Mucosa of stomach (tissue), 1 donor: ENCODE data around the gene PRELID3B.

ENCODE experiments used
- H3K27me3 ChIP-seq: one replicate; pipeline ENCODE4 v1.7.0; 2013; ENCODE audit warnings: mild to moderate bottlenecking, low read length; ENCODE audit not compliant: control insufficient read depth, insufficient read depth
- H3K36me3 ChIP-seq: one replicate; pipeline ENCODE4 v1.7.0; 2013; ENCODE audit warnings: low read length; ENCODE audit not compliant: control insufficient read depth, insufficient read depth
- H3K4me1 ChIP-seq: one replicate; pipeline ENCODE4 v1.7.0; 2013; ENCODE audit warnings: mild to moderate bottlenecking, low read length; ENCODE audit not compliant: control insufficient read depth, insufficient read depth
- H3K4me3 ChIP-seq: one replicate; pipeline ENCODE4 v1.7.0; 2013; ENCODE audit warnings: low read length
- H3K9ac ChIP-seq: one replicate; pipeline ENCODE4 v1.7.0; 2013; ENCODE audit warnings: mild to moderate bottlenecking, low read length, moderate library complexity
- H3K9me3 ChIP-seq: one replicate; pipeline ENCODE4 v1.7.0; 2013; ENCODE audit warnings: mild to moderate bottlenecking, low read length, moderate library complexity; ENCODE audit not compliant: control insufficient read depth
- donor health status: Pancreatic carcinoma.

The PRELID3B gene

DNA sequence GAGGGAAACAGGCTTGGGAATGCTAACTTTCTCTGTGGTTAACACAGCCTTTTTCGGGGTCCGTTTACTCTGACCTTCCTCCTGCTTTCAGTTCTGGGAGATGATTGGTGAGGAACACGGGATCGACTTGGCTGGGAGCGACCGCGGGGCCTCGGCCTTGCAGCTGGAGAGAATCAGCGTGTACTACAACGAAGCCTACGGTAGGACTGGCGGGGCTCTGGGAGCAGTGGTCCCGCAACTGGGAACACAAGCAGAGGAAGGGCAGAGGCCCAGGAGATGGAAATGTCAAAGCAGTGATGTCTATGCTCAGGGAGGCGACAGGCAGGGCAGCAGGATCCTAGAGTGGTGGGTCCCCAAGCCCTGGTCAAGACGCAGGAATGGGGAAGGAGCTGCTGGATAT, 19.8 kb downstream of the PRELID3B start:
- Histone ChIP-seq H3K9me3 (no peaks in the 10 kb centered on the region), H3K4me1 (no peaks in the 10 kb centered on the region), H3K27me3 (no peaks in the 10 kb centered on the region), H3K36me3 (no peaks in the 10 kb centered on the region), H3K9ac (no peak overlapping the region), H3K4me3 (no peak overlapping the region)

DNA sequence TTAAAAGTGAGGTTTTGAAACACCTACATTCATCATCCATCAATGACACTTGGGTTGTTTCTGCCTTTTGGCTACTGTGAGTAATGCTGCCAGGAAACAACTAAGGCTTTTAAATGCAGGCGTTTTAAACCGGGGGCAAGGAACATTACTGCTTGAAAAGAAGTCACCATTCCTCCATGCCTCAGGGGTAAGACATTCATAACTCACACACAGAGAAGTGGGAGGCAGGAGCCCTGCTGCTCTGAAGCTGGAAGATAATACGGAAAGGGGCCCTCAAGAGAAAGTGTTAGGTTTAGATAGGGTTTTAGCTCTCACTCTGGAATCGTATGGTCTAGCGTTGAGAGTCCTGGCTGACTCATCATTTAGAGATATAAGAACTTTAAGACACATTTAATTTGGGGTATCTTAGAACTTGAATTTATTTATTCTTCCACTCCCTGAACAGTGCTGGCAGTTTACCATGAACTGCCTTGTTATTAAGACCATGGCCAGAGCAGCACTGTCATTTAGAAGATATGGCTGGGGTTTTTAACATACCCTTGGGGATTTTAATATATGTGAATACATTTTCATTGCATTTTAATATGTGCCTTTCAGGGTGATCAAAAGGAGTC, 21.5 kb downstream of the PRELID3B start:
- Histone ChIP-seq H3K36me3 (no peaks in the 10 kb centered on the region), H3K9ac (no peak overlapping the region)

DNA sequence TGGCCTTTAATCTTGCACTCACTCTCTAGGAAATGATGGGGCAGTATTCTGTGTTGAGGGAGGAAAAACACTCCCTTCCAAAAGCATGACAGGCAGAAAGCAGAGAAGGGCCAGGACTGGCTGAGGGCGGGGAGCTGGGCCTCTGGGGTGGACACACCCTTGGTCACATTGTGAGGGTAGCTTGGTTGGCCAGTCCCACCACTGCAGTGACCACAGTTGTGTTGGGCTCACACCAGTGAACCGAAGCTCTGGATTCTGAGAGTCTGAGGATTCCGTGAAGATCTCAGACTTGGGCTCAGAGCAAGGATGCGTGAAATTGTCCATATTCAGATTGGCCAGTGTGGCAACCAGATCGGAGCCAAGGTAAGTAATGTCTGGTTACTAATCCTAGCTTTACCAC, 23.4 kb downstream of the PRELID3B start, which contains the start of gene TUBB1:
Gene TUBB1, plus strand, starts transcription at position 213 of the 400 bp plus-strand sequence. Its CDS starts 94 bp downstream, at position 307.
- no peaks in the 10 kb centered on the region for H3K36me3 ChIP-seq
- H3K9me3 ChIP-seq = no peaks in the 10 kb centered on the region
- H3K4me1 ChIP-seq = no peaks in the 10 kb centered on the region
- no peak within 1 kb of the TSS for H3K4me3 ChIP-seq
- H3K27me3 ChIP-seq = no peaks in the 10 kb centered on the region
- no peak within 1 kb of the TSS for H3K9ac ChIP-seq

More for the DNA sequence above, 21.5 kb downstream of the PRELID3B start:
- Histone ChIP-seq H3K4me1 (no peaks in the 10 kb centered on the region), H3K4me3 (no peak overlapping the region), H3K27me3 (no peaks in the 10 kb centered on the region), H3K9me3 (no peaks in the 10 kb centered on the region)

DNA sequence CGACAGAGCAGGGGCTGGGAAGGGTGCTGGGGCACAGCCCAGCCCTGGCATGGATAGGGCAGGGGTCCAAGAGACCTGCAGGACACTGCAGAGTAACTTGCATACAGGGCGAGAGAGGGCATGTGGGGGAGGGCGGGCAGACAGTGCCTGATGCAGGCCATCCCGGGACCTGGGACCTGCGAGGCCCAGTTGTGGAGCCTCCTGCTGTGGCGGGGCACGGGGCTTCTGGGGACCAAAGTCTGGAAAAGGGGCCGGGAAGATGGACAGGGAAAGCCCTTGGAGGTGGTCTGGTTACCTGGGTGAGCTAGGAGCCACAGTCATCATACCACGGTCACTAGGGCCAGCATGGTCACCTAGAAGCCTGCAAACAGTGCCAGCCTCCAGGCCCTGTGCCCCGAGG, 23.8 kb downstream of the PRELID3B start:
- Histone ChIP-seq H3K4me3 (no peak overlapping the region), H3K36me3 (no peaks in the 10 kb centered on the region), H3K9me3 (no peaks in the 10 kb centered on the region), H3K27me3 (no peaks in the 10 kb centered on the region), H3K9ac (no peak overlapping the region), H3K4me1 (no peaks in the 10 kb centered on the region)

DNA sequence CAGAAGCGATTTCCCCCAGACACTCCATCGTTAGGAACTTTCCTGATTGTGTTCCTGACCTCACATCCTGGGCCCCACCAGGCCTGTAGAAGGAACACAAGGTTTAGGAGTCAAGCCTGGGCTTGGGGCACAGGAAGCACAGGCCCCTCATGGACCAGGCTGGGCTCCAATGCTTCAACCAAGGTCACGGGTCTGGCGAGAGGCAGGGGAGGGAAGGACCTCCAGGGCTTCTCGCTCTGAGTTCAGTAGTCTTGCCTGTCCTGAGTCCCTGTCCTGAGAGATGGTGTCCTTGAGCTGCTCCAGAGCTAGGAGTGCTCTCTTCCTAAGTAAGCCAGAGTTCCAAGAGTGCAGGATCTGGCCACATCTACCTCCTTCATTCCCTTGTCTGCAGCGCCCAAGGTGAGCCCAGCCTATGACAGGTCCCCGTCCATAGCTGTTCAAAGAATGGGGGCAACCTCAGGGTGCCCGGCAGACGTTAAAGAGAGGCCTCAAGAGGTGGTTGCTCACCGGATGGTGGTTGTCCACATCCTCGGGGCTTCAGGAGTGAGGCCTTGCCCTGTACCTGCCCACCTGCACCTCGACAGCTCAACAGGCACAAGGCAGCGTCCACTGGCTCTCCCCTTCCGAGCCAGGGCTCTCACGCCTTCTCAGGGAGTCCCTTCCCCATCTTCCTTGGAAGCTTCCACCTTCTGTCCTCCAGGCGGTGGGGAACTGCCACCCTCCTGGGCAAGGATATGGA, 24.9 kb downstream of the PRELID3B start:
- no peaks in the 10 kb centered on the region for H3K9me3 ChIP-seq
- H3K4me3 ChIP-seq = no peak overlapping the region
- no peak overlapping the region for H3K9ac ChIP-seq
- H3K27me3 ChIP-seq = no peaks in the 10 kb centered on the region
- no peaks in the 10 kb centered on the region for H3K4me1 ChIP-seq
- H3K36me3 ChIP-seq = no peaks in the 10 kb centered on the region

DNA sequence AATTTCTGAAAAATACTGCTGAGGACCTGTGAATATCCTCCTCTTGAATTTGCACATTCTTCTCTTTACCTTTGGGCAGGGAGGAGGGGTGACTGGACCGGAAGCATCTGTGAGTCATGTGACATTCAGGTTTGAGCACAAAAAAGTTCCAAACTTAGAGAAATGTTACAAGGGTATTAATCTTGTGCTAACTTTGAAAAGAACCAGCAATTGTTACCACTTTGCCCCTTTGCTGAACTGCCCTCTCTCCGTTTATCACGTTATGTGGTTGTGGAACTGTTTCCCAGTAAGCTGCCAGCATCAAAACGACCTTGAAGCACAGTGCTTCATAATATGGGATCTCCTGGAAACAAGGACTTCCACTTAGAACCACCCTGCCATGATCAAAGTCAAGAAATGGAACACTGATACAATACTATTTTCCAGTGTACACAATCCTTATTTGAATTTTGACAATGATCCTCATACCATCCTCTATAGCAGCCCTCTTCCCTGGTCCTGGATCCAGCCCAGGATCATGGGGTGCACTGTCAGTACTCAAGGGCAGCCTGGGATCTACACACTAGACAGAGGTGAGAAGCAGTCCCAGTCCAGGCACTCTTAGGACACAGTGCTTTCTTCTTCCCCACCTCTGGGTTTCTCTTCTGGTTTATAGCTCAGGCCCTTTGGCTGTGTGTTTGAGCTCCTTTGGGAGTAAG, 25.6 kb downstream of the PRELID3B start:
- Histone ChIP-seq H3K36me3 (no peaks in the 10 kb centered on the region), H3K27me3 (no peaks in the 10 kb centered on the region), H3K9me3 (no peaks in the 10 kb centered on the region), H3K4me1 (no peaks in the 10 kb centered on the region), H3K4me3 (no peak overlapping the region), H3K9ac (no peak overlapping the region)

DNA sequence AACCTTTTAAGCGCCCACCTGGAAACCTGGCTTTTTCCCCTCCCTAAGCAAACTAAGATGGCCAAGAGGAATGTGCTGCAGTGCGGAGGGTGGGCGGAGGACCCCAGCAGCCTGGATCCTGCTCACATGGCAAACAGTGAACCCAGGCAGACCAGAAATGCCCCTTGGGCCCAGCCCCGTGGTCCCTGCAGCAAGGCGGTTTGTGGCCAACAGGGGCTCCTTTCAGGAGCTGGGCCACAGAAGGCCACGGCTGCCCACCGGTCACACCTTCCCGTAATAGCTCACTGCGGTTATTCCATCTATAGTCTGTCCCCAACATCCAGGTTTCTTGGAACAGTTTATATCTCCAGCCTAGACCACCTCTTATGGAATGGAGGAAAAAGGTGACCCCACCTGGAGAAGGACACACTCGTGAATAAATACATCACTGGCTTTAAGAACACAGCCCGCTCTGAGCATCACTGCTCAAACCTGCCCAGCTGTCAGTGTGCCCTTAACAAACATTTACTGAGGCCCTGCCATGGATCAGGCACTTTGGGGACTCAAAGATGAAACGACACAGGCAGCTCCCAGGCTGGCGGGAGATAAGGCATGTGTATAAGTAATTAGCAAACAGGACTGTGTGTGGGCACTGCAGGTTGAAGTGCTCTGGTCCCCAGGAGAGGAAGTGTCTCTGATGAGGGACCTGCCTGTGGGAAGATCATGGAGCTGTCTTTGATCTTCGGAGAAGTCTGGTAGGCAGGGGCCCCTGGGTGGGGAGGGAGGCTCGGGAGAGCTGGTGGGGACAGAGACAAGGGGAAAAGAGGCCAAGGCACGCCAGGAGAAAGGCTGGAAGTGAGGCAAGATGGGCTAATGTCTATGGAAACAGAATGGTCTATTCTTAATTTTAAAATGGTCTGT, 26.5 kb downstream of the PRELID3B start:
- Histone ChIP-seq H3K9ac (no peak overlapping the region), H3K9me3 (no peaks in the 10 kb centered on the region), H3K4me1 (peaks cover 6% of the 10 kb centered on the region), H3K4me3 (no peak overlapping the region), H3K36me3 (no peaks in the 10 kb centered on the region), H3K27me3 (no peaks in the 10 kb centered on the region)

DNA sequence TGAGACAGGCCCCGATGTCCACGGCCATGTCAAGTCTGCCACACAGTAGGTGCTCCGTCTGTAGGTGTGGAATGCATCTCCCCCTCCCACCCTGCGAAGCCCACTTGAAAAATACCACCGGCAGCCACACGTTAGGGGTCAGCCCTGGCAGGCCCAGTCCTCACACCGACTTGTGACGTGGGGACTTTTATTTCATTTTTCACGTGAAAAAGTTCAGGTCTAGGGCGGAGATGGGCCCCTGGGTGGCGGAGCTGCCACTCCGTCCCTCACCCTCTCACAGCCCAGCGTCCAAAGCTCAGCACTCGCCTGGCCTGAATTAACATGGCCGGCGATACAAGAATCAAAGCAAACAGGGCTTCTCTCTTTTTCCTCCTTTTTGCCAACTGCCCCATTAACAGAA, 27.2 kb downstream of the PRELID3B start:
- Histone ChIP-seq H3K27me3 (no peaks in the 10 kb centered on the region), H3K4me1 (peaks cover 13% of the 10 kb centered on the region), H3K9me3 (no peaks in the 10 kb centered on the region), H3K4me3 (no peak overlapping the region), H3K9ac (no peak overlapping the region), H3K36me3 (no peaks in the 10 kb centered on the region)

DNA sequence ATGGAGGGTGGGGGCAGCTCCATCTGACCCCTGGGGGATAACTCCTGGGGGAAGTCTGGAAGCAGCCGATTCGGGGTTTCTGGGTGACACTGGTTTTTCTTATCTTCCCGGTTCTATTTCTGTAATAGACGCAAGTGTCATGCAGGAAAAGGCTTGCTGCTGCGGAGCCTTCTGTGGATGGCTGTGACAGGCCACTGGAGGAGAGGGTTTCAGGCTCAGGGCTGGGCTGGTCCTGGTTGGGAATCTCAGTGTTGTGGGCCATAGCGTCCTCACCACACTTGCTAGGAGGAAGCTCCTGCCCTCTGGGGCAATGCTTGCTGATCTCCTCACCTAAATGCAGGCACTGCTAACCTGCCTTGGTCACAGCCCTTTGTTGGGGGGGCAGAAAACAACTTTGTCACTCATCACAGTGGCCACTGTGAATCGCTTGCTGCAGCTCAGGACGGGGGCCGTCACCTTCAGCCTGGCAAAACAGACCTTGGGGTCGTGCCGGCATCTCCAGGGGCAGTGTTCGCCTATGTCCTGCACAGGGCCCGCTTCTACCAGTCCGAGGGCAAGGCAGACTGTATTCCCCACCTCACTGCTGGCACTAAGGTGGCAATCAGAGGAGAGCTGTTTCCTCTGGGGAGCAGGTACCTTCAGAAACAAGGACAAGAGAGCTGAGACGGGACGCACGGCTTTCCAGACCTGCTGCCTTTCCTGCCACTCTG, 27.8 kb downstream of the PRELID3B start:
- peaks cover 18% of the 10 kb centered on the region for H3K4me1 ChIP-seq
- H3K4me3 ChIP-seq = no peak overlapping the region
- no peak overlapping the region for H3K9ac ChIP-seq
- no peaks in the 10 kb centered on the region for H3K36me3 ChIP-seq
- no peaks in the 10 kb centered on the region for H3K9me3 ChIP-seq
- no peaks in the 10 kb centered on the region for H3K27me3 ChIP-seq

DNA sequence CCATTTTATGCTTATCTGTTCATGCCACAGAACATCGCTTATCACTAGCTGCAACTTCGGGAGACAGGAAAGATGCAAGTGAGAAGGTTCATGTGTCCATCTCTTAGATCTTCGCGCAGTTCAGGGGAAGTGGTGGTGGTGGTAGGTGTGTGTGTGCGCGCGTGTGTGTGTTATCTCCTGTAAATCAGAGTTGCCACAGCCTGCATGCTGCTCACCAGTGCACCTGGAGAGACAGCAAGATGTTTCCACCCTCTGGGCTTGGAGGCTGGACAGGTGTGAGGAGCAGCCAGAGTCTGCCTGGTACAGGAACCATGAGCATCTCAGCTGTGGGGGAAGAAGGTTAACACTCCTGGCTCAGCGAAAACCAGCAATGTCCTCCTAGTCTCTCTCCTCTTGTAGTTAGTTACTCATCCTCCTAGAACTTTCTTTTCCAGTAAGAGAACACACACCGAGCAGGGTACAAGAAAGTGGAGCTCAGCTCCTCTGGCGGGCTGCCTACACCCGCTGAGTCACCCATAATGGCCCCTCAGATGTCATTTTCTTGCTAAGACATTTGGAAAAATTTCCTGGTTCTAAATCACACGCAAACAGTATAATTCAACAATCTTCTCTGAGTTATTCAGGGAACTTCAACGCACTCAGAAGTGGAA, 28.5 kb downstream of the PRELID3B start:
- Histone ChIP-seq H3K9me3 (no peaks in the 10 kb centered on the region), H3K27me3 (no peaks in the 10 kb centered on the region), H3K9ac (no peak overlapping the region), H3K36me3 (no peaks in the 10 kb centered on the region), H3K4me3 (no peak overlapping the region), H3K4me1 (peaks cover 20% of the 10 kb centered on the region)
